ENCODE measurements around the gene KDM4B. TPM values are rescaled to one million over a fixed set of nuclear protein-coding genes. Genes with fewer than 3 reads are reported as not detected.

KDM4B gene
- total and polyA plus RNA-seq, 4 donors = 17.1 to 49.5 (median 24.7) TPM

GRCh38 chr19:5091018-5091683 lies 122.2 kb downstream of the KDM4B start:
- WGBS, 2 donors = 69 to 75% methylated on average over 22 of the region's 22 CpGs
- H3K4me1 ChIP-seq (ENCODE audit: control insufficient read depth in 5 of 5, insufficient read depth in 5 of 5, low read length in 5 of 5) = peaks cover 0 to 25% (median 8%) of the 10 kb centered on the region in 5 donors
- H3K27ac ChIP-seq (ENCODE audit: low read depth in 1 of 2, low read length in 1 of 2) = no peak overlapping the region
- ATAC-seq (ENCODE audit: insufficient read depth, low FRiP score) (no peak), DNase-seq (peak; percentile 57 to 65 (median 63))
- no peaks in the 10 kb centered on the region for H3K27me3 ChIP-seq (ENCODE audit: control insufficient read depth in 3 of 3, insufficient read depth in 3 of 3, low read length in 2 of 3)
- TF ChIP-seq CTCF (IDR thresholded peaks at IDR 0.05; ENCODE audit: control extremely low read depth, extremely low read depth) = no peak
- H3K4me3 ChIP-seq = no peak overlapping the region
- peaks cover 0 to 27% (median 9%) of the 10 kb centered on the region in 4 donors for H3K36me3 ChIP-seq (ENCODE audit: control insufficient read depth in 4 of 4, insufficient read depth in 4 of 4, low read length in 4 of 4)
- no peak overlapping the region for H3K9ac ChIP-seq (ENCODE audit: insufficient read depth in 1 of 2, low read length in 2 of 2)
- H3K9me3 ChIP-seq (ENCODE audit: control insufficient read depth in 4 of 4, insufficient read depth in 3 of 4, low read length in 3 of 4) = no peaks in the 10 kb centered on the region

DNA sequence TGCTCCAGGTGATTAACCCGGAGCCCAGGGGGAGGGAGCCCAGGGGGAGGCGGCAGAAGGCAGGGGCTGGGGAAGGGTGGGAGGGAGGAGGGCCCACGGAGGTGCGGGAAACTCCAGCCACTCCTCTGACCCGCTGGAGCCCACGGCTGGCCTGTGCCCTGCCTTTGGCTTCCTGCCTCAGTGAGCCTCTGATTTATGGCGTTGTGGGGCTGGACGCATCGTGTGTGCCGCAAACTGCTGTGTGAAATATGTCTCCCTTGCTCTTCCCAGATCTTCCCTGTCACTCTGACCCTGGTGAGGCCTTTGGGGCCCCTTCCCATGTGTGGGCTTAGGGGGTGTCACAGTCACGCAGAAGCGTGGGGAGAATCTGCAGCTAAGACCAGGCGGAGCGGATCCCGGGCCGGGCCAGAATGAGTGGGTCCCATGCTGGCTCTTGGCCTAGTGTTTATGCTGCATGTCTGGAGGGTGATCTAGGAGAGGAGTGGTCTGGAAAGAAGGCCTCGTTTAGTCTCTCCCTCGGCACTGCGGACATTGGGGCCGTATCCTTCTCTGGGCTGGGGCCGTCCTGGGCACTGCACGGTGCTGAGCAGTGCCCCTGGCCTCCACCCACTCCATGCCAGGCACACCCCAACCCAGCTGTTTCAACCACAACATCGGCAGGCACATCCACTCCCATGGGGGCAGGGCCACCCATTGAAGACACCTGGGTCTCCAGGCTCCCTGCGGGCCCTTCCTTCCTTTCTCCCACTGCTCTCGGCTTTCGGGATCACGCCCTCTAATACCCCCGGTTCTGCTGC lies 123.0 kb downstream of the KDM4B start:
- TF ChIP-seq CTCF (IDR thresholded peaks at IDR 0.05; ENCODE audit: control extremely low read depth, extremely low read depth) = no peak
- Histone ChIP-seq H3K27me3 (ENCODE audit: control insufficient read depth in 3 of 3, insufficient read depth in 3 of 3, low read length in 2 of 3) (no peaks in the 10 kb centered on the region), H3K4me3 (no peak overlapping the region), H3K9ac (ENCODE audit: insufficient read depth in 1 of 2, low read length in 2 of 2) (no peak overlapping the region), H3K36me3 (ENCODE audit: control insufficient read depth in 4 of 4, insufficient read depth in 4 of 4, low read length in 4 of 4) (peaks cover 0 to 27% (median 8%) of the 10 kb centered on the region in 4 donors), H3K27ac (ENCODE audit: low read depth in 1 of 2, low read length in 1 of 2) (no peak overlapping the region), H3K4me1 (ENCODE audit: control insufficient read depth in 5 of 5, insufficient read depth in 5 of 5, low read length in 5 of 5) (peaks cover 0 to 25% (median 8%) of the 10 kb centered on the region in 5 donors), H3K9me3 (ENCODE audit: control insufficient read depth in 4 of 4, insufficient read depth in 3 of 4, low read length in 3 of 4) (peaks cover 0 to 5% (median 0%) of the 10 kb centered on the region in 4 donors)
- 78 to 87% methylated on average over 28 of the region's 28 CpGs for WGBS, 2 donors
- ATAC-seq (ENCODE audit: insufficient read depth, low FRiP score) (no peak), DNase-seq (peak; percentile 65 to 85 (median 76))

- Histone ChIP-seq H3K9ac (ENCODE audit: insufficient read depth in 1 of 2, low read length in 2 of 2) (no peak overlapping the region), H3K9me3 (ENCODE audit: control insufficient read depth in 4 of 4, insufficient read depth in 3 of 4, low read length in 3 of 4) (peaks cover 0 to 5% (median 0%) of the 10 kb centered on the region in 4 donors), H3K4me3 (no peak overlapping the region), H3K4me1 (ENCODE audit: control insufficient read depth in 5 of 5, insufficient read depth in 5 of 5, low read length in 5 of 5) (peaks cover 0 to 25% (median 8%) of the 10 kb centered on the region in 5 donors), H3K27me3 (ENCODE audit: control insufficient read depth in 3 of 3, insufficient read depth in 3 of 3, low read length in 2 of 3) (no peaks in the 10 kb centered on the region), H3K36me3 (ENCODE audit: control insufficient read depth in 4 of 4, insufficient read depth in 4 of 4, low read length in 4 of 4) (peaks cover 0 to 24% (median 5%) of the 10 kb centered on the region in 4 donors), H3K27ac (ENCODE audit: low read depth in 1 of 2, low read length in 1 of 2) (no peak overlapping the region)
- DNase-seq (no peak), ATAC-seq (ENCODE audit: insufficient read depth, low FRiP score) (no peak)
- TF ChIP-seq CTCF (IDR thresholded peaks at IDR 0.05; ENCODE audit: control extremely low read depth, extremely low read depth) = no peak
- WGBS, 2 donors = 93 to 95% methylated on average over 14 of the region's 14 CpGs
Measured at GRCh38 chr19:5092481-5092843, 123.5 kb downstream of the KDM4B start.
